Measurements from ENCODE around the gene RIPOR2.

Gene RIPOR2

GRCh38 chr6:24847402-24847801, 88.4 kb downstream of the RIPOR2 start:
- DNase-seq (ENCODE audit: low spot score): no peak

GRCh38 chr6:24845578-24845977, 90.2 kb downstream of the RIPOR2 start:
- DNase-seq (ENCODE audit: low spot score): no peak

GRCh38 chr6:24844903-24845302, 90.9 kb downstream of the RIPOR2 start:
- no peak for DNase-seq (ENCODE audit: low spot score)

GRCh38 chr6:24844061-24844460, 91.7 kb downstream of the RIPOR2 start:
- no peak for DNase-seq (ENCODE audit: low spot score)

- DNase-seq (ENCODE audit: low spot score): no peak
These were observed 95.6 kb downstream of the RIPOR2 start for GRCh38 chr6:24840187-24840586.

GRCh38 chr6:24838994-24839393, 96.8 kb downstream of the RIPOR2 start:
- DNase-seq (ENCODE audit: low spot score): no peak

GRCh38 chr6:24838081-24838480, 97.7 kb downstream of the RIPOR2 start:
- no peak for DNase-seq (ENCODE audit: low spot score)

- no peak for DNase-seq (ENCODE audit: low spot score)
These were observed 99.7 kb downstream of the RIPOR2 start for GRCh38 chr6:24836109-24836508.

- no peak for DNase-seq (ENCODE audit: low spot score)
These were observed 101.9 kb downstream of the RIPOR2 start for GRCh38 chr6:24833711-24834386.

- DNase-seq (ENCODE audit: low spot score): no peak
These were observed 103.0 kb downstream of the RIPOR2 start for GRCh38 chr6:24832794-24833193.

- DNase-seq (ENCODE audit: low spot score): no peak
These were observed 103.7 kb downstream of the RIPOR2 start for GRCh38 chr6:24831771-24832716.

- DNase-seq (ENCODE audit: low spot score): no peak
These were observed 106.1 kb downstream of the RIPOR2 start for GRCh38 chr6:24829657-24830056.

GRCh38 chr6:24827970-24828369, 107.8 kb downstream of the RIPOR2 start:
- no peak for DNase-seq (ENCODE audit: low spot score)

GRCh38 chr6:24827162-24827561, 108.6 kb downstream of the RIPOR2 start:
- no peak for DNase-seq (ENCODE audit: low spot score)

GRCh38 chr6:24825130-24825630, 110.6 kb downstream of the RIPOR2 start:
- no peak for DNase-seq (ENCODE audit: low spot score)

GRCh38 chr6:24824142-24824938, 111.4 kb downstream of the RIPOR2 start:
- DNase-seq (ENCODE audit: low spot score): no peak

GRCh38 chr6:24823185-24823584, 112.6 kb downstream of the RIPOR2 start:
- no peak for DNase-seq (ENCODE audit: low spot score)

- DNase-seq (ENCODE audit: low spot score): peak; percentile 42
These were observed 113.1 kb downstream of the RIPOR2 start for GRCh38 chr6:24822696-24823095.

GRCh38 chr6:24821860-24822444, 113.8 kb downstream of the RIPOR2 start:
- no peak for DNase-seq (ENCODE audit: low spot score)

GRCh38 chr6:24818346-24818745, 117.4 kb downstream of the RIPOR2 start:
- no peak for DNase-seq (ENCODE audit: low spot score)

GRCh38 chr6:24809728-24810127, 126.0 kb downstream of the RIPOR2 start:
- no peak for DNase-seq (ENCODE audit: low spot score)

GRCh38 chr6:24807584-24807983, 128.2 kb downstream of the RIPOR2 start:
- no peak for DNase-seq (ENCODE audit: low spot score)

Measured in RKO (cell line).